Neural progenitor cell (in vitro differentiated cells): ENCODE data around the gene UBE2D2. TPM values are rescaled to one million over a fixed set of nuclear protein-coding genes. Genes with fewer than 3 reads are reported as not detected.

ENCODE experiments used
- DNase-seq: peaks from one replicate; pipeline ENCODE4 v3.0.0-alpha.2; 2016; ENCODE audit warnings: low spot score
- H2AFZ ChIP-seq: fragments of 200-600 bp; sonication (generic); replicated peaks from 2 replicates; pipeline ENCODE4 v1.6.1; 2016; ENCODE audit warnings: antibody characterized with exemption
- H3F3A ChIP-seq: fragments of 200-600 bp; sonication (generic); 2 replicates; pipeline ENCODE4 v1.6.1; 2016; ENCODE audit warnings: antibody characterized with exemption, low read depth
- H3K27ac ChIP-seq: fragments of 200-600 bp; sonication (generic); 2 replicates; pipeline ENCODE4 v1.5.1; 2016; ENCODE audit warnings: mild to moderate bottlenecking
- H3K27me3 ChIP-seq: fragments of 200-600 bp; sonication (generic); 2 replicates; pipeline ENCODE4 v1.6.1; 2016; ENCODE audit warnings: mild to moderate bottlenecking, moderate library complexity
- H3K36me3 ChIP-seq: fragments of 200-600 bp; sonication (generic); 2 replicates; pipeline ENCODE4 v1.5.1; 2016
- H3K4me1 ChIP-seq: fragments of 200-600 bp; sonication (generic); 2 replicates; pipeline ENCODE4 v1.6.1; 2016; ENCODE audit warnings: mixed run types
- H3K4me2 ChIP-seq: fragments of 200-600 bp; sonication (generic); 2 replicates; pipeline ENCODE4 v1.6.1; 2016
- H3K4me3 ChIP-seq: fragments of 200-600 bp; sonication (generic); 2 replicates; pipeline ENCODE4 v1.5.1; 2016
- H3K79me2 ChIP-seq: fragments of 200-600 bp; sonication (generic); 2 replicates; pipeline ENCODE4 v1.6.1; 2016; ENCODE audit warnings: low read depth
- H3K9ac ChIP-seq: fragments of 200-600 bp; sonication (generic); 2 replicates; pipeline ENCODE4 v1.6.1; 2016
- H3K9me3 ChIP-seq: fragments of 200-600 bp; sonication (generic); 2 replicates; pipeline ENCODE4 v1.5.1; 2016; ENCODE audit warnings: low read depth
- H4K20me1 ChIP-seq: fragments of 200-600 bp; sonication (generic); 2 replicates; pipeline ENCODE4 v1.6.1; 2016; ENCODE audit warnings: low read depth
- H3K27ac Mint-ChIP-seq: 3 replicates; pipeline ENCODE4 v1.8.0; 2021; ENCODE audit warnings: mixed read lengths
- H3K27me3 Mint-ChIP-seq: 2 replicates; pipeline ENCODE4 v1.8.0; 2022; ENCODE audit warnings: low read depth, mild to moderate bottlenecking, inconsistent platforms, moderate library complexity, mixed read lengths; ENCODE audit not compliant: insufficient read depth
- H3K36me3 Mint-ChIP-seq: 3 replicates; pipeline ENCODE4 v1.8.0; 2021; ENCODE audit warnings: mixed read lengths
- H3K4me1 Mint-ChIP-seq: 3 replicates; pipeline ENCODE4 v1.8.0; 2021; ENCODE audit warnings: mixed read lengths
- H3K4me3 Mint-ChIP-seq: 3 replicates; pipeline ENCODE4 v1.8.0; 2021; ENCODE audit warnings: mild to moderate bottlenecking, moderate library complexity, mixed read lengths
- H3K9me3 Mint-ChIP-seq: 3 replicates; pipeline ENCODE4 v1.8.0; 2020; ENCODE audit warnings: mixed read lengths
- CTCF ChIP-seq: fragments of 200-600 bp; sonication (generic); IDR thresholded peaks from 2 replicates; pipeline ENCODE4 v1.5.1; 2017; ENCODE audit warnings: antibody characterized with exemption, mild to moderate bottlenecking
- EZH2 ChIP-seq: fragments of 200-600 bp; sonication (generic); IDR thresholded peaks from 2 replicates; pipeline ENCODE4 v1.6.1; 2017; ENCODE audit warnings: antibody characterized with exemption, mild to moderate bottlenecking, moderate library complexity
- EZH2phosphoT487 ChIP-seq: fragments of 200-600 bp; sonication (generic); IDR thresholded peaks from 2 replicates; pipeline ENCODE4 v1.6.1; 2017; ENCODE audit warnings: antibody characterized with exemption
- total RNA-seq: library from RNA; depleted of rRNA; stranded (reverse); fragments of >200 nt; gene quantifications from 2 replicates; pipeline ENCODE4 v1.2.3, GENCODE V29; 2015; ENCODE audit warnings: low replicate concordance

The UBE2D2 gene
- total RNA-seq, 1 donor from 2014 or later, result 141 TPM

- H4K20me1 ChIP-seq, result peaks cover 89% of the 10 kb centered on the region
- peak overlapping the region; percentile 78 for H3K4me3 Mint-ChIP-seq
- H3K9ac ChIP-seq, result no peak overlapping the region
- peak; percentile 89 for DNase-seq
- no peaks in the 10 kb centered on the region for H3K79me2 ChIP-seq
- H3K9me3 ChIP-seq, result no peaks in the 10 kb centered on the region
- H3K4me2 ChIP-seq, result peak overlapping the region; percentile 92
- peak overlapping the region; percentile 56 for H3K4me3 ChIP-seq
- no peaks in the 10 kb centered on the region for H3K36me3 Mint-ChIP-seq
- H3K4me1 ChIP-seq, result peaks cover 38% of the 10 kb centered on the region
- no peak overlapping the region for H3K27ac ChIP-seq
- H3F3A ChIP-seq, result peaks cover 43% of the 10 kb centered on the region
- peaks cover 80% of the 10 kb centered on the region for H3K4me1 Mint-ChIP-seq
- no peaks in the 10 kb centered on the region for H3K9me3 Mint-ChIP-seq
- TF ChIP-seq CTCF (peak; percentile 22), EZH2 (peak; percentile 44), EZH2phosphoT487 (no peak)
- no peak overlapping the region for H2AFZ ChIP-seq
- H3K27ac Mint-ChIP-seq, result peak overlapping the region; percentile 60
- H3K36me3 ChIP-seq, result no peaks in the 10 kb centered on the region
- H3K27me3 ChIP-seq, result peaks cover 4% of the 10 kb centered on the region
- peaks cover 24% of the 10 kb centered on the region for H3K27me3 Mint-ChIP-seq
These were observed 76.4 kb downstream of the UBE2D2 start for GRCh38 chr5:139637438-139638089.

GRCh38 chr5:139638090-139638735 lies 77.1 kb downstream of the UBE2D2 start:
- Mint-ChIP-seq H3K27ac (peak overlapping the region; percentile 60), H3K27me3 (peaks cover 20% of the 10 kb centered on the region), H3K4me3 (peak overlapping the region; percentile 78), H3K36me3 (no peaks in the 10 kb centered on the region), H3K9me3 (no peaks in the 10 kb centered on the region), H3K4me1 (peaks cover 80% of the 10 kb centered on the region)
- TF ChIP-seq EZH2 (no peak), EZH2phosphoT487 (no peak), CTCF (no peak)
- Histone ChIP-seq H4K20me1 (peaks cover 93% of the 10 kb centered on the region), H3K27ac (no peak overlapping the region), H3K27me3 (peaks cover 4% of the 10 kb centered on the region), H3K79me2 (no peaks in the 10 kb centered on the region), H3K36me3 (no peaks in the 10 kb centered on the region), H3K4me1 (peaks cover 45% of the 10 kb centered on the region), H2AFZ (no peak overlapping the region), H3F3A (peaks cover 37% of the 10 kb centered on the region), H3K9ac (no peak overlapping the region), H3K4me3 (peak overlapping the region; percentile 56), H3K4me2 (peak overlapping the region; percentile 92), H3K9me3 (no peaks in the 10 kb centered on the region)
- DNase-seq, result peak; percentile 59

- peak overlapping the region; percentile 92 for H3K4me2 ChIP-seq
These were observed 77.8 kb downstream of the UBE2D2 start for GRCh38 chr5:139638736-139639618.

More at GRCh38 chr5:139638736-139639618, 77.8 kb downstream of the UBE2D2 start:
- Histone ChIP-seq H2AFZ (no peak overlapping the region), H3K27ac (no peak overlapping the region), H3F3A (peaks cover 37% of the 10 kb centered on the region), H3K9me3 (no peaks in the 10 kb centered on the region), H3K4me3 (no peak overlapping the region), H3K36me3 (no peaks in the 10 kb centered on the region), H3K9ac (no peak overlapping the region), H4K20me1 (peaks cover 94% of the 10 kb centered on the region), H3K4me1 (peaks cover 53% of the 10 kb centered on the region), H3K79me2 (no peaks in the 10 kb centered on the region), H3K27me3 (peaks cover 9% of the 10 kb centered on the region)
- H3K9me3 Mint-ChIP-seq, result no peaks in the 10 kb centered on the region
- peaks cover 78% of the 10 kb centered on the region for H3K4me1 Mint-ChIP-seq
- H3K27me3 Mint-ChIP-seq, result peaks cover 20% of the 10 kb centered on the region
- H3K27ac Mint-ChIP-seq, result no peak overlapping the region
- no peak for TF ChIP-seq EZH2
- no peak for TF ChIP-seq CTCF
- no peak for TF ChIP-seq EZH2phosphoT487
- H3K36me3 Mint-ChIP-seq, result no peaks in the 10 kb centered on the region
- DNase-seq, result peak; percentile 42
- H3K4me3 Mint-ChIP-seq, result peak overlapping the region; percentile 78
